HG02840 (cell line): Measurements from ENCODE around the gene GPAT2.
"Not testable (repeated sequence)": the region's sequence is repeated elsewhere in the genome, so short reads cannot be mapped to it uniquely, and the experiment has no call there.

Experiments
- ATAC-seq: cut with Tn5 transposase; IDR thresholded peaks from one replicate; pipeline ENCODE4 v1.9.1; 2021; ENCODE audit warnings: mild to moderate bottlenecking, moderate library complexity, moderate number of reproducible peaks; ENCODE audit not compliant: unreplicated experiment, low FRiP score

GPAT2 gene

GRCh38 chr2:95990884-95991283, 43.8 kb downstream of the GPAT2 start:
- not testable (repeated sequence) for ATAC-seq
